Measurements from ENCODE around the gene SLC6A4.

The SLC6A4 gene

GRCh38 chr17:30256756-30257506, 21.4 kb upstream of the SLC6A4 start:
- Histone ChIP-seq H3K36me3 (ENCODE audit: insufficient read depth, low read length) (peaks cover 34% of the 10 kb centered on the region), H3K4me2 (ENCODE audit: low read depth, low read length, poor library complexity, severe bottlenecking) (no peak overlapping the region), H3K27me3 (ENCODE audit: insufficient read depth, low read length, poor library complexity, severe bottlenecking) (no peaks in the 10 kb centered on the region), H4K20me1 (ENCODE audit: insufficient read depth, low read length, poor library complexity, severe bottlenecking) (peaks cover 13% of the 10 kb centered on the region), H3F3A (ENCODE audit: low read depth) (peaks cover 5% of the 10 kb centered on the region; the same call in 1 of the 2 replicates), H3K9ac (ENCODE audit: low read depth, low read length, poor library complexity, severe bottlenecking) (no peak overlapping the region), H2AFZ (ENCODE audit: low read length) (no peak overlapping the region), H3K4me1 (ENCODE audit: insufficient read depth, low read length, poor library complexity, severe bottlenecking) (peaks cover 15% of the 10 kb centered on the region), H3K9me2 (replicated peaks; ENCODE audit: low read depth, low read length) (no peaks in the 10 kb centered on the region), H3K4me3 (ENCODE audit: low read length, poor library complexity, severe bottlenecking) (no peak overlapping the region), H3K9me3 (ENCODE audit: insufficient read depth, low read depth, low read length) (no peaks in the 10 kb centered on the region), H3K79me2 (ENCODE audit: insufficient read depth, low read length) (no peaks in the 10 kb centered on the region)
- TF ChIP-seq CTCF (conservative IDR thresholded peaks at IDR 0.05; ENCODE audit: low read length) (no peak), EZH2phosphoT487 (IDR thresholded peaks at IDR 0.05; ENCODE audit: borderline replicate concordance) (no peak)

- Histone ChIP-seq H3K27me3 (ENCODE audit: insufficient read depth, low read length, poor library complexity, severe bottlenecking) (no peaks in the 10 kb centered on the region), H3K9ac (ENCODE audit: low read depth, low read length, poor library complexity, severe bottlenecking) (no peak overlapping the region), H3K4me3 (ENCODE audit: low read length, poor library complexity, severe bottlenecking) (no peak overlapping the region), H3K9me3 (ENCODE audit: insufficient read depth, low read depth, low read length) (no peaks in the 10 kb centered on the region), H3K9me2 (replicated peaks; ENCODE audit: low read depth, low read length) (no peaks in the 10 kb centered on the region), H4K20me1 (ENCODE audit: insufficient read depth, low read length, poor library complexity, severe bottlenecking) (peaks cover 11% of the 10 kb centered on the region), H2AFZ (ENCODE audit: low read length) (no peak overlapping the region), H3K79me2 (ENCODE audit: insufficient read depth, low read length) (no peaks in the 10 kb centered on the region), H3K36me3 (ENCODE audit: insufficient read depth, low read length) (peaks cover 30% of the 10 kb centered on the region; the same call in 1 of the 2 replicates), H3K4me2 (ENCODE audit: low read depth, low read length, poor library complexity, severe bottlenecking) (no peak overlapping the region), H3K4me1 (ENCODE audit: insufficient read depth, low read length, poor library complexity, severe bottlenecking) (peaks cover 15% of the 10 kb centered on the region), H3F3A (ENCODE audit: low read depth) (peaks cover 5% of the 10 kb centered on the region; the same call in 1 of the 2 replicates)
- TF ChIP-seq EZH2phosphoT487 (IDR thresholded peaks at IDR 0.05; ENCODE audit: borderline replicate concordance) (no peak), CTCF (conservative IDR thresholded peaks at IDR 0.05; ENCODE audit: low read length) (no peak)
These were observed 18.7 kb upstream of the SLC6A4 start for GRCh38 chr17:30254150-30254549.

GRCh38 chr17:30253312-30253711, 17.8 kb upstream of the SLC6A4 start:
- no peak for TF ChIP-seq CTCF (conservative IDR thresholded peaks at IDR 0.05; ENCODE audit: low read length)
- TF ChIP-seq EZH2phosphoT487 (IDR thresholded peaks at IDR 0.05; ENCODE audit: borderline replicate concordance): no peak
- Histone ChIP-seq H4K20me1 (ENCODE audit: insufficient read depth, low read length, poor library complexity, severe bottlenecking) (peaks cover 2% of the 10 kb centered on the region), H3K9ac (ENCODE audit: low read depth, low read length, poor library complexity, severe bottlenecking) (no peak overlapping the region), H3K4me3 (ENCODE audit: low read length, poor library complexity, severe bottlenecking) (no peak overlapping the region), H2AFZ (ENCODE audit: low read length) (no peak overlapping the region), H3K4me2 (ENCODE audit: low read depth, low read length, poor library complexity, severe bottlenecking) (no peak overlapping the region), H3K27me3 (ENCODE audit: insufficient read depth, low read length, poor library complexity, severe bottlenecking) (no peaks in the 10 kb centered on the region), H3K9me3 (ENCODE audit: insufficient read depth, low read depth, low read length) (no peaks in the 10 kb centered on the region), H3F3A (ENCODE audit: low read depth) (peaks cover 5% of the 10 kb centered on the region; the same call in 1 of the 2 replicates), H3K9me2 (replicated peaks; ENCODE audit: low read depth, low read length) (no peaks in the 10 kb centered on the region), H3K4me1 (ENCODE audit: insufficient read depth, low read length, poor library complexity, severe bottlenecking) (peaks cover 7% of the 10 kb centered on the region), H3K79me2 (ENCODE audit: insufficient read depth, low read length) (no peaks in the 10 kb centered on the region), H3K36me3 (ENCODE audit: insufficient read depth, low read length) (peaks cover 38% of the 10 kb centered on the region; the same call in 1 of the 2 replicates)
